ENCODE results near the gene TBRG1. TPM values are rescaled to one million over a fixed set of nuclear protein-coding genes. Genes with fewer than 3 reads are reported as not detected.

The TBRG1 gene
- total and polyA plus RNA-seq, 2 of the 4 experiments (the other 2 are of a cell fraction) = 13.3 to 23.2 TPM

GRCh38 chr11:124667601-124668000 is 44.9 kb downstream of the TBRG1 start:
- CTCF ChIA-PET = no interaction called here

More at GRCh38 chr11:124667601-124668000, 44.9 kb downstream of the TBRG1 start:
- dilution Hi-C loops (cut with HindIII; ENCODE audit: low sequenced_read_pairs, unreplicated experiment) = no loop called here
- Histone ChIP-seq H2AFZ (replicated peaks; ENCODE audit: low read length, poor library complexity) (no peak overlapping the region), H3K4me2 (ENCODE audit: low read depth, low read length) (no peak overlapping the region), H3K18ac (ENCODE audit: low read depth, low read length) (no peak overlapping the region), H3K27me3 (ENCODE audit: control insufficient read depth, insufficient read depth, low read length) (no peaks in the 10 kb centered on the region), H4K91ac (ENCODE audit: insufficient read depth, low read depth, low read length) (no peak overlapping the region), H2BK20ac (ENCODE audit: low read depth, low read length) (no peak overlapping the region), H3K9ac (ENCODE audit: low read depth, low read length) (no peak overlapping the region), H3K14ac (replicated peaks; ENCODE audit: low read depth, low read length) (no peak overlapping the region), H3K23ac (ENCODE audit: low read depth, low read length) (no peak overlapping the region), H2AK5ac (ENCODE audit: low read depth, low read length) (no peak overlapping the region), H3K27ac (ENCODE audit: insufficient read depth, low read length) (no peak overlapping the region), H4K8ac (ENCODE audit: low read depth in 2 of 2, low read length in 2 of 2) (no peak overlapping the region), H3K4me1 (ENCODE audit: control insufficient read depth, insufficient read depth, low read length) (no peaks in the 10 kb centered on the region; the same call in 1 of the 2 replicates), H2BK15ac (ENCODE audit: low read depth, low read length) (no peak overlapping the region), H3K56ac (ENCODE audit: extremely low read depth, insufficient read depth, low read length) (no peak overlapping the region), H3K79me1 (ENCODE audit: low read depth in 1 of 2, low read length in 2 of 2) (0 out of 4 replicates have a peak, but pooled peaks cover under 1 to 1% of the 10 kb centered on the region in 2 experiments), H2AK9ac (replicated peaks; ENCODE audit: low read depth, low read length, poor library complexity) (no peak overlapping the region), H4K20me1 (ENCODE audit: insufficient read depth, low read length) (no peaks in the 10 kb centered on the region), H3K36me3 (ENCODE audit: control insufficient read depth, insufficient read depth, low read length) (no peaks in the 10 kb centered on the region; the same call in 1 of the 2 replicates), H3K4ac (ENCODE audit: low read depth, low read length) (no peak overlapping the region), H4K5ac (ENCODE audit: low read depth, low read length) (no peak overlapping the region), H2BK120ac (ENCODE audit: low read depth, low read length) (no peak overlapping the region), H3K9me1 (ENCODE audit: insufficient read depth, low read length) (no peaks in the 10 kb centered on the region), H3K4me3 (ENCODE audit: insufficient read depth, low read depth, low read length) (no peak overlapping the region), H3K9me3 (ENCODE audit: control insufficient read depth, insufficient read depth, low read length) (no peaks in the 10 kb centered on the region), H2BK5ac (ENCODE audit: low read depth, low read length, poor library complexity, severe bottlenecking) (no peak overlapping the region)
- ATAC-seq (ENCODE audit: low read depth) = no peak
- BruUV-seq (replicated peaks) = no TSS peak
- intact Hi-C loops (cut with micrococcal nuclease) = no loop called here
- in situ Hi-C loops (cut with MboI; ENCODE audit: low sequenced_read_pairs) = loop anchor here (25.0 kb wide), 1 partner anchor 745 kb away; no protein-coding TSS in a partner anchor
- whole genome bisulfite sequencing, 2 experiments (ENCODE audit: extremely low coverage in 2 of 2, insufficient read length in 1 of 2) = 100% methylated on average over 2 of the region's 3 CpGs; no CpG with 5 or more reads in 1 of the 2 experiments
- TF ChIP-seq CHD1 (IDR thresholded peaks at IDR 0.05; ENCODE audit: low read depth, low read length) (no peak), RAD21 (IDR thresholded peaks at IDR 0.05; ENCODE audit: low read length) (no peak), NFE2L2 (IDR thresholded peaks at IDR 0.05; ENCODE audit: low read depth, low read length) (no peak), RCOR1 (IDR thresholded peaks at IDR 0.05; ENCODE audit: insufficient replicate concordance, low read length) (no peak), POLR2A (IDR thresholded peaks at IDR 0.05; ENCODE audit: low read depth, low read length) (no peak), FOS (IDR thresholded peaks at IDR 0.05; ENCODE audit: low read depth, low read length) (no peak), MAFK (IDR thresholded peaks at IDR 0.05; ENCODE audit: low read depth, low read length) (no peak)
- TF ChIP-seq, protein P1, sequence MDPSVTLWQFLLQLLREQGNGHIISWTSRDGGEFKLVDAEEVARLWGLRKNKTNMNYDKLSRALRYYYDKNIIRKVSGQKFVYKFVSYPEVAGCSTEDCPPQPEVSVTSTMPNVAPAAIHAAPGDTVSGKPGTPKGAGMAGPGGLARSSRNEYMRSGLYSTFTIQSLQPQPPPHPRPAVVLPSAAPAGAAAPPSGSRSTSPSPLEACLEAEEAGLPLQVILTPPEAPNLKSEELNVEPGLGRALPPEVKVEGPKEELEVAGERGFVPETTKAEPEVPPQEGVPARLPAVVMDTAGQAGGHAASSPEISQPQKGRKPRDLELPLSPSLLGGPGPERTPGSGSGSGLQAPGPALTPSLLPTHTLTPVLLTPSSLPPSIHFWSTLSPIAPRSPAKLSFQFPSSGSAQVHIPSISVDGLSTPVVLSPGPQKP (IDR thresholded peaks at IDR 0.05; ENCODE audit: borderline replicate concordance, low read depth, low read length) = no peak
- DNase-seq = no peak
- POLR2A ChIA-PET (ENCODE audit: unreplicated experiment) = no interaction called here
